Activated CD8-positive, alpha-beta memory T cell treated with anti-CD3 and anti-CD28 coated beads, Interleukin-2, amount 50 U/mL, for 1 hour (primary cell): ENCODE data around the gene CDC5L.

ENCODE experiments used
- DNase-seq: peaks from one replicate; pipeline ENCODE4 v3.0.0-alpha.2; 2020; ENCODE audit errors: extremely low read depth

Gene CDC5L

GRCh38 chr6:44475417-44475778 lies 87.9 kb downstream of the CDC5L start:
- DNase-seq, result no peak

GRCh38 chr6:44475779-44476434 lies 88.4 kb downstream of the CDC5L start:
- DNase-seq, result no peak

GRCh38 chr6:44476849-44477248 lies 89.3 kb downstream of the CDC5L start:
- DNase-seq, result no peak

GRCh38 chr6:44477293-44477894 lies 89.9 kb downstream of the CDC5L start:
- DNase-seq, result no peak

GRCh38 chr6:44478158-44478557 lies 90.7 kb downstream of the CDC5L start:
- DNase-seq, result no peak

- no peak for DNase-seq
These were observed 91.2 kb downstream of the CDC5L start for GRCh38 chr6:44478591-44479254.

- DNase-seq, result no peak
These were observed 92.6 kb downstream of the CDC5L start for GRCh38 chr6:44480097-44480541.

- DNase-seq, result no peak
These were observed 93.5 kb downstream of the CDC5L start for GRCh38 chr6:44481056-44481455.

GRCh38 chr6:44481760-44482159 lies 94.3 kb downstream of the CDC5L start:
- no peak for DNase-seq

- DNase-seq, result no peak
These were observed 98.3 kb downstream of the CDC5L start for GRCh38 chr6:44485601-44486401.

GRCh38 chr6:44487002-44487401 lies 99.5 kb downstream of the CDC5L start:
- no peak for DNase-seq

GRCh38 chr6:44487586-44487985 lies 100.1 kb downstream of the CDC5L start:
- no peak for DNase-seq

GRCh38 chr6:44489910-44490604 lies 102.6 kb downstream of the CDC5L start:
- DNase-seq, result no peak

GRCh38 chr6:44493132-44493531 lies 105.6 kb downstream of the CDC5L start:
- DNase-seq, result no peak

- no peak for DNase-seq
These were observed 106.1 kb downstream of the CDC5L start for GRCh38 chr6:44493593-44493992.

GRCh38 chr6:44494011-44494501 lies 106.5 kb downstream of the CDC5L start:
- DNase-seq, result no peak

- no peak for DNase-seq
These were observed 107.8 kb downstream of the CDC5L start for GRCh38 chr6:44495036-44495901.

GRCh38 chr6:44496665-44497369 lies 109.3 kb downstream of the CDC5L start:
- DNase-seq, result no peak

GRCh38 chr6:44497807-44498206 lies 110.3 kb downstream of the CDC5L start:
- no peak for DNase-seq

- no peak for DNase-seq
These were observed 110.9 kb downstream of the CDC5L start for GRCh38 chr6:44498436-44498835.
